AG09309 (cell line): ENCODE results near the gene PRDM16.

Experiments used
- DNase-seq: peaks from one replicate; pipeline ENCODE4 v3.0.0-alpha.2; 2010; ENCODE audit warnings: low read depth
- H3K4me3 ChIP-seq: 2 replicates; pipeline ENCODE4 v1.5.1; 2011; ENCODE audit warnings: mild to moderate bottlenecking, low read depth, low read length, moderate library complexity; ENCODE audit not compliant: control insufficient read depth
- TF ChIP-seq, protein P1 (sequence below): IDR thresholded peaks from 2 replicates; pipeline ENCODE4 v1.5.1; 2011; ENCODE audit warnings: mild to moderate bottlenecking, low read depth, low read length, inconsistent platforms; ENCODE audit not compliant: insufficient read depth, control insufficient read depth; ENCODE audit errors: missing control alignments

Gene PRDM16

DNA sequence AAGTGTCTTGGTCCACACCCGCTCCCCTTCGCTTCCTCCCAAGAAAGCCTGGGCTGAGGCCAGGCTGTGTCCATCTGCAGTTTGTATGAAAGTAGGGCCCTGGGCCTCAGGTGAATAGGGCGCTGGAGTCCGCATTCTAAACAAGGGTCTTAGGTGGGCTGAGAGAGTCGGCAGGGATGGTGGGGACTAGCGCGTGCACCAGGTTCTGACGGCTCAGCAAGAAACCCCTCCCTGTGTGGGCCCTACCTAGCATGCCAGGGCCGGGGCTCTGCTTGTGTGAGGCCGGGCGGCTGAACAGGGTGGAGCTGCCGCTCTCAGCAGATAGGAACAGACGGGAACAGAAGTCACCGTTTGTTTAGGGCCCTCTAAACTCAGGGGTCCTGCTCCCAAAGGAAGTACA lies 46.0 kb upstream of the PRDM16 start:
- TF ChIP-seq, protein P1, sequence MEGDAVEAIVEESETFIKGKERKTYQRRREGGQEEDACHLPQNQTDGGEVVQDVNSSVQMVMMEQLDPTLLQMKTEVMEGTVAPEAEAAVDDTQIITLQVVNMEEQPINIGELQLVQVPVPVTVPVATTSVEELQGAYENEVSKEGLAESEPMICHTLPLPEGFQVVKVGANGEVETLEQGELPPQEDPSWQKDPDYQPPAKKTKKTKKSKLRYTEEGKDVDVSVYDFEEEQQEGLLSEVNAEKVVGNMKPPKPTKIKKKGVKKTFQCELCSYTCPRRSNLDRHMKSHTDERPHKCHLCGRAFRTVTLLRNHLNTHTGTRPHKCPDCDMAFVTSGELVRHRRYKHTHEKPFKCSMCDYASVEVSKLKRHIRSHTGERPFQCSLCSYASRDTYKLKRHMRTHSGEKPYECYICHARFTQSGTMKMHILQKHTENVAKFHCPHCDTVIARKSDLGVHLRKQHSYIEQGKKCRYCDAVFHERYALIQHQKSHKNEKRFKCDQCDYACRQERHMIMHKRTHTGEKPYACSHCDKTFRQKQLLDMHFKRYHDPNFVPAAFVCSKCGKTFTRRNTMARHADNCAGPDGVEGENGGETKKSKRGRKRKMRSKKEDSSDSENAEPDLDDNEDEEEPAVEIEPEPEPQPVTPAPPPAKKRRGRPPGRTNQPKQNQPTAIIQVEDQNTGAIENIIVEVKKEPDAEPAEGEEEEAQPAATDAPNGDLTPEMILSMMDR: no peak
- H3K4me3 ChIP-seq: no peak overlapping the region
- no peak for DNase-seq

DNA sequence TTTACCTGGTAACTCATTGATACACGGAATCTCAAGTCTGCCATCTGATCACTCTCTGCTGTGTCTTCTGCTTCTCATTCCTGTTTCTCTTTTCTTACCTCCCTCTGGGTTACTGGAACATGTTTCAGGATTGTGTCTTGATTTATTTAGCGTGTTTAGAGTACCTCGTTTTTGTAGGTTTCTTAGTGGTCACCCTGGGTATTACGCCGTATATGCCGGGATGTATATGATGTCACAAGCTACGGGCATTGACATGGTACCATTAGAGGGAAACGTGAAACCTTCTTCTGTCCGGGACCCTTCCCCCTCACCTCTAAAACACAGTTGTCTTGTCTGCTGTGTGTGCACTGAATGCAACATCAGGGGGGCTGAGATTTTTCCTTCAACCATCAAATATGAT lies 45.0 kb upstream of the PRDM16 start:
- H3K4me3 ChIP-seq: no peak overlapping the region
- TF ChIP-seq, protein P1: no peak
- DNase-seq: no peak

GRCh38 chr1:3024588-3024987 lies 44.4 kb upstream of the PRDM16 start:
- TF ChIP-seq, protein P1: no peak
- DNase-seq: no peak
- H3K4me3 ChIP-seq: no peak overlapping the region

GRCh38 chr1:3026124-3026523 lies 42.9 kb upstream of the PRDM16 start:
- DNase-seq: no peak
- TF ChIP-seq, protein P1: no peak
- no peak overlapping the region for H3K4me3 ChIP-seq

- H3K4me3 ChIP-seq: no peak overlapping the region
- TF ChIP-seq, protein P1: no peak
- DNase-seq: no peak
Observed at GRCh38 chr1:3026581-3027391, 42.2 kb upstream of the PRDM16 start.

GRCh38 chr1:3027611-3028371 lies 41.2 kb upstream of the PRDM16 start:
- TF ChIP-seq, protein P1: no peak
- no peak for DNase-seq
- no peak overlapping the region for H3K4me3 ChIP-seq
